ENCODE data around the gene CD300E. TPM values are rescaled to one million over a fixed set of nuclear protein-coding genes. Genes with fewer than 3 reads are reported as not detected.

CD300E gene
- total RNA-seq, 1 experiment from 2014 or later = not detected

DNA sequence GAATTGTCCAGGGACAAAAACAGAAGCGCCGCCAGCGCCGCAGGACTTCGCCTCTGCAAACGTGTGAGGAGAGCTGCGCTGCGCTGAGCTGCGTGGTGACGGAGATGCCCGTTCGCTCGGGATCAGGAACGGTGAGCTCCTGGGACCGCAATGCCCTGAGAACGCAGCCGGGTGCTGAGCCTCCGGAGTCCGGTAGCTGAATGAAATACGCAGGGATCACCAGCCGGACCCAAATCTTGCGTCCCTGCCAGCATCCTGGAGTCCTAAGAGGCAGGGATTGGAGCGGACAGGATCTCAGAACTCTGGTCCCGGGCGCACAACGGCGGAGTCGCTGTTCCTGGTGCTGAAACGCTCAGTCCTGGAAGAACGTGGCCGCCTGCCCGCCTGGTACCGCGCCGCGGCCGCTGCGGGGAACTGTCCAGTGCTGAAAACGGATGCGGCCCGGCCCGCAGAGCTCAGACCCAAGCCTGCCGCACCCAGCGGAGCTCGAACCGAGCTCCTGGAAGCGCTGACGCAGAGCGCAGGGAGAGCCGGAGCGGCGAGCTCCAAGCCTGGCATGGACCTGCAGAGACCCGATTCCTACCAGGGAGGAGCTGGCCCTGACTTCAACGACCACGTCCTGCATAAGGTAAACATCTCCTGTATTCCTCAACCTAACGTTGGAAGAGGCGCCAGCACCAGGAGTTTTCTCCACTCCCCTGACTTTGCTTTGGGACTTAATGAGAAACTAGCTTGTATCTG lies 47.7 kb upstream of the CD300E start:
- H3K27me3 ChIP-seq (ENCODE audit: insufficient read depth, low read length) = peaks cover 95% of the 10 kb centered on the region
- peak; percentile 44; the same call in 1 of the 2 replicates for ATAC-seq

More for the DNA sequence above, 47.7 kb upstream of the CD300E start:
- Histone ChIP-seq H2AFZ (ENCODE audit: low read depth, low read length, poor library complexity, severe bottlenecking) (no peak overlapping the region), H4K20me1 (ENCODE audit: insufficient read depth) (no peaks in the 10 kb centered on the region), H3K4me3 (replicated peaks in 1 of 2; ENCODE audit: low read depth in 1 of 2, low read length in 2 of 2) (no peak overlapping the region), H3K9me3 (ENCODE audit: control insufficient read depth in 1 of 2, insufficient read depth in 1 of 2, low read depth in 1 of 2, low read length in 2 of 2) (no peaks in the 10 kb centered on the region), H3K36me3 (ENCODE audit: control insufficient read depth in 1 of 2, insufficient read depth in 2 of 2, low read length in 2 of 2) (no peaks in the 10 kb centered on the region), H3K9ac (ENCODE audit: low read length) (no peak overlapping the region), H3K9me2 (ENCODE audit: insufficient read depth) (no peaks in the 10 kb centered on the region), H3K27ac (ENCODE audit: low read depth, low read length) (no peak overlapping the region), H3K4me1 (ENCODE audit: control insufficient read depth in 1 of 2, insufficient read depth in 2 of 2, low read length in 2 of 2) (no peaks in the 10 kb centered on the region), H3K4me2 (ENCODE audit: low read length) (no peak overlapping the region), H3K79me2 (ENCODE audit: insufficient read depth, low read length) (no peaks in the 10 kb centered on the region)
- RAD21 ChIA-PET (ENCODE audit: low non-redundant PET in 1 of 2, low total read pairs in 2 of 2, uncharacterized antibody in 2 of 2, unreplicated experiment in 2 of 2) = no interaction called here
- POLR2A ChIA-PET = no interaction called here
- no TSS peak for BruUV-seq (replicated peaks)
- CTCF ChIA-PET = interaction anchor here (4.4 kb wide), 1 partner anchor 14 kb away, joined by 28 read pairs; no protein-coding TSS in a partner anchor
- intact Hi-C loops (cut with micrococcal nuclease) = no loop called here
- no peak for DNase-seq (ENCODE audit: low read depth, low spot score)
- TF ChIP-seq ZNF274 (IDR thresholded peaks at IDR 0.05; ENCODE audit: low read depth, low read length) (no peak), REST (IDR thresholded peaks at IDR 0.05; ENCODE audit: low read depth) (peak; percentile 72), TCF7L2 (IDR thresholded peaks at IDR 0.05; ENCODE audit: borderline replicate concordance, extremely low read depth, insufficient read depth, insufficient read length) (peak; percentile 16)

Measured in HCT116 (cell line).